ENCODE results near the gene PFN4. TPM values are rescaled to one million over a fixed set of nuclear protein-coding genes. Genes with fewer than 3 reads are reported as not detected.
"Not testable (repeated sequence)": the region's sequence is repeated elsewhere in the genome, so short reads cannot be mapped to it uniquely, and the experiment has no call there.

PFN4 gene
- total and polyA plus RNA-seq, 8 donors: 0.48 to 1.8 (median 0.56) TPM; not detected in 5

GRCh38 chr2:24158131-24158530 lies 35.0 kb upstream of the PFN4 start:
- no peaks in the 10 kb centered on the region for H3K27me3 ChIP-seq
- H3K9me3 ChIP-seq: no peaks in the 10 kb centered on the region
- DNase-seq: no peak
- H3K4me1 ChIP-seq: no peaks in the 10 kb centered on the region
- intact Hi-C loops (cut with DNase I; ENCODE audit: low total_unique reads): no loop called here
- no peak overlapping the region for H3K4me3 ChIP-seq
- H3K36me3 ChIP-seq: peaks cover 0 to 19% (median 16%) of the 10 kb centered on the region in 4 donors
- WGBS, 5 donors: 36 to 58% (median 51%) methylated on average over 5 of the region's 5 CpGs
- H3K27ac ChIP-seq: no peak overlapping the region
- TF ChIP-seq EP300 (IDR thresholded peaks at IDR 0.05): no peak
- no peak for TF ChIP-seq CTCF (IDR thresholded peaks at IDR 0.05)
- TF ChIP-seq POLR2AphosphoS5 (IDR thresholded peaks at IDR 0.05): no peak
- no peak for TF ChIP-seq POLR2A (IDR thresholded peaks at IDR 0.05)

GRCh38 chr2:24153478-24153877 lies 30.3 kb upstream of the PFN4 start:
- DNase-seq: no peak

GRCh38 chr2:24152413-24153197 lies 29.5 kb upstream of the PFN4 start:
- Histone ChIP-seq H3K4me1 (no peaks in the 10 kb centered on the region), H3K27ac (no peak overlapping the region), H3K9me3 (peaks cover 0 to 6% (median 5%) of the 10 kb centered on the region in 4 donors), H3K27me3 (no peaks in the 10 kb centered on the region), H3K36me3 (peaks cover 5 to 55% (median 26%) of the 10 kb centered on the region in 4 donors), H3K4me3 (no peak overlapping the region)
- WGBS, 5 donors: 81 to 88% (median 84%) methylated on average over 5 of the region's 5 CpGs
- no peak for DNase-seq
- TF ChIP-seq POLR2AphosphoS5 (IDR thresholded peaks at IDR 0.05): no peak
- TF ChIP-seq CTCF (IDR thresholded peaks at IDR 0.05): no peak
- TF ChIP-seq POLR2A (IDR thresholded peaks at IDR 0.05): no peak
- TF ChIP-seq EP300 (IDR thresholded peaks at IDR 0.05): no peak
- intact Hi-C loops (cut with DNase I; ENCODE audit: low total_unique reads): no loop called here

More at GRCh38 chr2:24153478-24153877, 30.3 kb upstream of the PFN4 start:
- 76 to 92% (median 87%) methylated on average over 4 of the region's 4 CpGs for WGBS, 5 donors
- H3K4me1 ChIP-seq: no peaks in the 10 kb centered on the region
- no peaks in the 10 kb centered on the region for H3K27me3 ChIP-seq
- no peak for TF ChIP-seq CTCF (IDR thresholded peaks at IDR 0.05)
- no peak for TF ChIP-seq POLR2AphosphoS5 (IDR thresholded peaks at IDR 0.05)
- TF ChIP-seq POLR2A (IDR thresholded peaks at IDR 0.05): no peak
- TF ChIP-seq EP300 (IDR thresholded peaks at IDR 0.05): no peak
- H3K9me3 ChIP-seq: no peaks in the 10 kb centered on the region
- H3K4me3 ChIP-seq: no peak overlapping the region
- intact Hi-C loops (cut with DNase I; ENCODE audit: low total_unique reads): no loop called here
- no peak overlapping the region for H3K27ac ChIP-seq
- peaks cover 5 to 47% (median 21%) of the 10 kb centered on the region in 4 donors for H3K36me3 ChIP-seq

- TF ChIP-seq EP300 (IDR thresholded peaks at IDR 0.05) (no peak), CTCF (IDR thresholded peaks at IDR 0.05) (no peak), POLR2A (IDR thresholded peaks at IDR 0.05) (no peak), POLR2AphosphoS5 (IDR thresholded peaks at IDR 0.05) (no peak)
- H3K27me3 ChIP-seq: no peaks in the 10 kb centered on the region
- DNase-seq: no peak
These were observed 24.2 kb upstream of the PFN4 start for GRCh38 chr2:24147364-24147763.

GRCh38 chr2:24140305-24140704 lies 17.2 kb upstream of the PFN4 start:
- 94 to 97% (median 96%) methylated on average over 5 of the region's 5 CpGs for WGBS, 5 donors
- H3K4me3 ChIP-seq; DNase-seq; H3K4me1 ChIP-seq; H3K9me3 ChIP-seq; H3K27me3 ChIP-seq; intact Hi-C loops (cut with DNase I; ENCODE audit: low total_unique reads); H3K27ac ChIP-seq: not testable (repeated sequence)
- peaks cover 0 to 26% (median 18%) of the 10 kb centered on the region in 4 donors for H3K36me3 ChIP-seq

More at GRCh38 chr2:24147364-24147763, 24.2 kb upstream of the PFN4 start:
- Histone ChIP-seq H3K4me3 (no peak overlapping the region), H3K36me3 (peaks cover under 1 to 61% (median 24%) of the 10 kb centered on the region in 4 donors), H3K4me1 (no peaks in the 10 kb centered on the region), H3K27ac (no peak overlapping the region), H3K9me3 (peaks cover 0 to 14% (median 9%) of the 10 kb centered on the region in 4 donors)
- intact Hi-C loops (cut with DNase I; ENCODE audit: low total_unique reads): no loop called here
